Nephron (organoid): ENCODE results near the gene ARHGAP31.
A peak's percentile ranks its signal among the peaks of the same experiment; 100 is the strongest.

Experiments used
- H3K27ac Mint-ChIP-seq, 3 experiments: 2 replicates each; pipeline ENCODE4 v1.8.0; 2020; ENCODE audit warnings: mixed read lengths in 3 of 3, mild to moderate bottlenecking in 2 of 3, moderate library complexity in 1 of 3
- H3K27me3 Mint-ChIP-seq: 2 replicates; pipeline ENCODE4 v1.8.0; 2021; ENCODE audit warnings: low read depth, mild to moderate bottlenecking, moderate library complexity, mixed read lengths
- H3K36me3 Mint-ChIP-seq: 2 replicates; pipeline ENCODE4 v1.8.0; 2020; ENCODE audit warnings: low read depth, mixed read lengths
- H3K4me1 Mint-ChIP-seq: 2 replicates; pipeline ENCODE4 v1.8.0; 2020; ENCODE audit warnings: mixed read lengths
- H3K4me3 Mint-ChIP-seq, 3 experiments: 2 replicates each; pipeline ENCODE4 v1.8.0; 2020; ENCODE audit warnings: mild to moderate bottlenecking in 3 of 3, mixed read lengths in 3 of 3, moderate library complexity in 2 of 3
- H3K9me3 Mint-ChIP-seq: 2 replicates; pipeline ENCODE4 v1.8.0; 2020; ENCODE audit warnings: mixed read lengths
- TF ChIP-seq, protein P1 (sequence below), 3 experiments: fragments of 200-600 bp; sonication (generic); IDR thresholded peaks; one replicate each; pipeline ENCODE4 v1.5.0; 2021; ENCODE audit warnings: antibody characterized with exemption in 3 of 3; ENCODE audit not compliant: unreplicated experiment in 3 of 3

Gene ARHGAP31

DNA sequence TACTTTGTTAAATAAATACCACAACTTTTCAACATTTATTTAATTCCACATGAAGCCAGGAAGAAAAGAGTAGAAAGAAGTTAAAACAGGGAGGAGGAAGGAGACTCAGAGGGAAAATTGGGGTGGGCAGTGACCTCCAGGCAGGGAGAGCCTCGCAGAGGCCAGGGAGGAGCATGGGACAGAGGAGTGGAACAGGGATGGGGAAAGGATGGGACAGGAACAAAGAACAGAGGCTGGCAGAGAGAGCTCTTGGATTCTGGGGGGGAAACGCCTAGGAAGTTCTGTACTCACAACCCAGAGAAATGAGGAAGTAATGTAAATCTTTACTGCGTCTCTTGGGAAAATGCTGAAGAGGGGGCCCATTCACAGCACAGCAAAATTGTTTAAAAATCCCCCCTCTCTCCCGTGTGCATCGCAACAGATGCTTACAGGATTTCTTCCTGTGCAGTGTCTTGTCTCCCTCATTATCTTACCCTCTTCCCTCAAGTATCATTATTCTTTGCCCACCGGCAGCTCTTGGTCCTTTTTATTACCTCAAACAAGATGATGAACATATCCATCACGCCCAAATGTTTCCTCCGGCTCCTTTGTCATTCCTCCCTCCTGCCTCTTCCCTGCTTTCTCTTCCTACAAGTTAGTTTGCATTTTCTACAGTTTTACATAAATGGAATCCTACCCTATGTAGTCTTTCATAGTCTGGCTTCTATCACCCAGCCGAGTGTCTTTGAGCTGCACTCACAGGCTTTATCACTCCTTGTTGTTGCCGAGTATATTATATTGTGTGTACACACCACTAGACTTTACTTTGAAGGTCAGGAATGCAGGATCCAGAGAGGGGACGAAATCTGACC lies 65.5 kb downstream of the ARHGAP31 start:
- TF ChIP-seq, protein P1, sequence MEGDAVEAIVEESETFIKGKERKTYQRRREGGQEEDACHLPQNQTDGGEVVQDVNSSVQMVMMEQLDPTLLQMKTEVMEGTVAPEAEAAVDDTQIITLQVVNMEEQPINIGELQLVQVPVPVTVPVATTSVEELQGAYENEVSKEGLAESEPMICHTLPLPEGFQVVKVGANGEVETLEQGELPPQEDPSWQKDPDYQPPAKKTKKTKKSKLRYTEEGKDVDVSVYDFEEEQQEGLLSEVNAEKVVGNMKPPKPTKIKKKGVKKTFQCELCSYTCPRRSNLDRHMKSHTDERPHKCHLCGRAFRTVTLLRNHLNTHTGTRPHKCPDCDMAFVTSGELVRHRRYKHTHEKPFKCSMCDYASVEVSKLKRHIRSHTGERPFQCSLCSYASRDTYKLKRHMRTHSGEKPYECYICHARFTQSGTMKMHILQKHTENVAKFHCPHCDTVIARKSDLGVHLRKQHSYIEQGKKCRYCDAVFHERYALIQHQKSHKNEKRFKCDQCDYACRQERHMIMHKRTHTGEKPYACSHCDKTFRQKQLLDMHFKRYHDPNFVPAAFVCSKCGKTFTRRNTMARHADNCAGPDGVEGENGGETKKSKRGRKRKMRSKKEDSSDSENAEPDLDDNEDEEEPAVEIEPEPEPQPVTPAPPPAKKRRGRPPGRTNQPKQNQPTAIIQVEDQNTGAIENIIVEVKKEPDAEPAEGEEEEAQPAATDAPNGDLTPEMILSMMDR (IDR thresholded peaks at IDR 0.05; ENCODE audit: unreplicated experiment in 3 of 3), result no peak
- no peaks in the 10 kb centered on the region for H3K36me3 Mint-ChIP-seq
- peak overlapping the region; percentile 19 to 62 (median 51) for H3K27ac Mint-ChIP-seq
- no peaks in the 10 kb centered on the region for H3K9me3 Mint-ChIP-seq
- no peak overlapping the region for H3K4me3 Mint-ChIP-seq
- peaks cover 20% of the 10 kb centered on the region for H3K4me1 Mint-ChIP-seq
- H3K27me3 Mint-ChIP-seq, result no peaks in the 10 kb centered on the region

DNA sequence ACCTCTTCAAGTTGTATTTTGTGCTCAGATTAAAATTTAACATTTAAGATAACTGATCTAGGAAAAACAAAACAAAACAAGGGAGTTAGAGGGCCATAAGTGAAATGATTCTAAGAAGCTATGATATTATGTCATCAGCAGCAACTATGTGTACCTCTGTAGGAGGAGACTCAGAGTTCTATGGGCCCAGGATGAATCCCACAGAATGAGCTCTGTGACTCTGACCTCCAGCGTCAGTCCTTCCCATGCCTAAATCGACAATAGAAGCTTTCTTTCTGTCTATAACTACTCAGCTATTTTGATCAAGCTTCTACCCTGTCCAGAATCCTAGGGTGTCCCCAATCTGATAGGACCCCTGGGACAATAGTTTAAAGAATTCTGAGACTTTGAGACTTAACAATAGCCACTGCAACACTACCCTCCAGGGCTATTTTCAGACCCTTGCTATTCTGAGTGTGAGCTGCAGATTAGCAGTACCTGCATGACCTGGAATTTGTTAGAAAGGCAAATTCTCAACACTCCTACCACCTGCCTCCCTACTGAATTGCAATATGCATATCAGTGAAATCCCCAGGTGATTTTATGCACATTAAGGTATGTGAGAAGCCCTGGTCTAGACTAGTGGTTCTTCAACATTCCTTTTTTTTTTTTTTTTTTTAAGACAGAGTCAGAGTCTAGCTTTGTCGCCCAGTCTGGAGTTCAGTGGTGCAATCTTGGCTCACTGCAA lies 66.7 kb downstream of the ARHGAP31 start:
- H3K4me1 Mint-ChIP-seq, result peaks cover 20% of the 10 kb centered on the region
- peak overlapping the region; percentile 19 to 62 (median 19) for H3K27ac Mint-ChIP-seq
- no peaks in the 10 kb centered on the region for H3K36me3 Mint-ChIP-seq
- TF ChIP-seq, protein P1 (IDR thresholded peaks at IDR 0.05; ENCODE audit: unreplicated experiment in 3 of 3), result no peak
- H3K27me3 Mint-ChIP-seq, result no peaks in the 10 kb centered on the region
- no peak overlapping the region for H3K4me3 Mint-ChIP-seq
- H3K9me3 Mint-ChIP-seq, result no peaks in the 10 kb centered on the region

DNA sequence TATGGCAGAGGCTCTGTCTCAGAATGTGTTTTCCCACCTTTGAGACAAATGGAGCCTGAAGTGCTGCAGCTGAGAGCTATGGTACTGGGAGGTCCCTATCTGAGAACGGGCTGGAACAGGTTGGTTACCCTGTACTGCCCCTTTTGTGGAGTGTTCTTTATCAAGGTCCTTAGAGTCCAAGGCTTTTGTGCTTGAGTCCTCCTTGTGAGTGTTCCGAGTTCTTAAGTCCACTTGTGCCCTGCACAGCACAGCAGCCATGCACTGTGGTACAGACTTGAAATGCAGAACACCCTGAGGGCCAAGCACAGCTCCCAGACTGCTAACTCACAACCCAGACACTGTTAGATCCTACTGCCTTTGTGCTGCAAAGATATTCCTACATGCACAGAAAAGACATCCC lies 67.8 kb downstream of the ARHGAP31 start:
- TF ChIP-seq, protein P1 (IDR thresholded peaks at IDR 0.05; ENCODE audit: unreplicated experiment in 3 of 3), result no peak
- H3K27me3 Mint-ChIP-seq, result no peaks in the 10 kb centered on the region
- no peak overlapping the region for H3K4me3 Mint-ChIP-seq
- H3K27ac Mint-ChIP-seq, result no peak overlapping the region
- H3K36me3 Mint-ChIP-seq, result no peaks in the 10 kb centered on the region
- peaks cover 18% of the 10 kb centered on the region for H3K4me1 Mint-ChIP-seq
- no peaks in the 10 kb centered on the region for H3K9me3 Mint-ChIP-seq

DNA sequence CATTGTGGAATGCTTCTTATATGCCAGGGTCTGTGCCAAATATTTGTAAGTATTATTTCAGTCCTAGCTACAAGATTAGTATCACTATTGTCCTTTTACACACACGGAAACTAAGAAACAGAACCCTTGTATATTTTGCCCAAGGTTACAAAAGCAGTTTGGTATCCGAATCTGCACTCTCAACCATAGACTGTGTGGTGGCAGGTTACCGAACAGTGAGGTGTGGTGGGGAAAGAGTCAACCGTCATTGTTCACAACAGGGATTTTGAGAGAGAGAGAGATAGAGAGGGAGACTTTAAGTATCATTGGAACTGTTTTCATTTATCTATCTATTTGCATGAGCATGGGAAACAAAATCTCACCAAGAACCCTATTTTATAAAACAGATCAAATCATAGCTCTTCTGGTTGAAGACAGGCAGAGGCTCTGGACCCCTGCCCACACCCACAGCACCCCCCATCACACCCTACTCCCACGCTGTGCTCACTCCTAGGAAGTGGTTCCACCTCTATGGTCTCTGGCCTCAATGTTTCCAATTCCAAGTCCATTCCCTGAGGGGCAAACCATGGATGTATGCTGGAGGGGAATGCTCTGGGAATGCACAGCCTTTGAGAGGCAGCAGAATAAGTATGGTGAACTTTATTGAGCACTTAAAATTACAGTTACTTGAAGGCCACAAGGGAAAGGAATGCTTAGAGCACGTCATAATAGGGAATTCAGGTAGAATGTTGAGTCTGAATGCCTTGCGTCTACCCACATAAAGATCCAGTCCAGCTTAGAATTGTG lies 69.0 kb downstream of the ARHGAP31 start:
- Mint-ChIP-seq H3K4me1 (peaks cover 11% of the 10 kb centered on the region), H3K27me3 (no peaks in the 10 kb centered on the region), H3K36me3 (peaks cover 6% of the 10 kb centered on the region), H3K27ac (no peak overlapping the region), H3K4me3 (no peak overlapping the region), H3K9me3 (no peaks in the 10 kb centered on the region)
- TF ChIP-seq, protein P1 (IDR thresholded peaks at IDR 0.05; ENCODE audit: unreplicated experiment in 3 of 3), result no peak

DNA sequence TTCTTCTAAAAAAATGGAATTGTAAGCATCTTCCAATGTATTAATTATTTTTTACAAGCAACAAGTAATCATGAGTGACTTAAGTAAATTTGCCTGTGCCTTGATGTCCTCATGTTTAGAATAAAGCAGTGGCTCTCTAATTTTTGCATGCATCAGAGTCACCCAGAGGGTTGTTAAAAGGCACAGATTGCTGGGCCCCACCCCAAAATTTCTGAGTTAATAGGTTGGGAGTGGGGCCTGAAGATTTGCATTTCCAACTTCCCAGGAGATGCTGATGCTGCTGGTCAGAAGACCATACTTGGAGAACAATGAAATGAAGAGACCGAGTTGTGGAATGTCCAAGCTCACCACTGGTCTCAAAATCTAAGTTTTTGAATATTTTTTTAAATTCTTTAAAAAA lies 70.2 kb downstream of the ARHGAP31 start:
- Mint-ChIP-seq H3K9me3 (no peaks in the 10 kb centered on the region), H3K4me3 (no peak overlapping the region), H3K27ac (no peak overlapping the region), H3K36me3 (peaks cover 11% of the 10 kb centered on the region), H3K4me1 (peaks cover 9% of the 10 kb centered on the region), H3K27me3 (no peaks in the 10 kb centered on the region)
- TF ChIP-seq, protein P1 (IDR thresholded peaks at IDR 0.05; ENCODE audit: unreplicated experiment in 3 of 3), result no peak
